Gastrocnemius medialis (tissue), 4 donors: ENCODE measurements around the gene HNRNPA3. TPM values are rescaled to one million over a fixed set of nuclear protein-coding genes. Genes with fewer than 3 reads are reported as not detected.
"Not testable (repeated sequence)": the region's sequence is repeated elsewhere in the genome, so short reads cannot be mapped to it uniquely, and the experiment has no call there.

Experiments used
- ATAC-seq, 2 donors: fragments of 150-250 bp; one replicate each; pipeline ENCODE4 v1.9.1; 2016
- DNase-seq, 2 donors: peaks; one replicate each; pipeline ENCODE4 v3.0.0-alpha.2; 2019
- H3K27ac ChIP-seq, 4 donors: fragments of 200-600 bp; sonication (generic); 1 replicate in 1 of 4; 2 replicates in 3 of 4; pipeline ENCODE4 v1.5.1; 2016 to 2018; ENCODE audit warnings: mild to moderate bottlenecking in 2 of 4, moderate library complexity in 1 of 4
- H3K27me3 ChIP-seq, 3 donors: fragments of 200-600 bp; sonication (generic) in 2 of 3; 1 replicate in 1 of 3; 2 replicates in 2 of 3; pipeline versions ENCODE4 v1.5.1 to v1.6.0; 2016 to 2019; ENCODE audit warnings: mild to moderate bottlenecking in 1 of 3, moderate library complexity in 1 of 3
- H3K36me3 ChIP-seq, 2 donors: fragments of 200-600 bp; sonication (generic) in 1 of 2; one replicate each; pipeline ENCODE4 v1.5.1; 2017 to 2018
- H3K4me1 ChIP-seq, 2 donors: fragments of 200-600 bp; sonication (generic) in 1 of 2; one replicate each; pipeline ENCODE4 v1.5.1; 2016 to 2017; ENCODE audit warnings: mild to moderate bottlenecking in 2 of 2
- H3K4me3 ChIP-seq, 4 donors: fragments of 200-600 bp; sonication (generic) in 3 of 4; 1 replicate in 1 of 4; 2 replicates in 3 of 4; pipeline ENCODE4 v1.5.1; 2016 to 2019; ENCODE audit warnings: mild to moderate bottlenecking in 2 of 4
- H3K9me3 ChIP-seq, 3 donors: fragments of 200-600 bp; sonication (generic) in 2 of 3; 1 replicate in 1 of 3; 2 replicates in 2 of 3; pipeline ENCODE4 v1.5.1; 2016 to 2019
- CTCF ChIP-seq, 5 experiments: fragments of 450-650 bp in 3 of 5; fragments of 200-600 bp in 2 of 5; sonication (generic) in 2 of 5; IDR thresholded peaks in 4 of 5; conservative IDR thresholded peaks in 1 of 5; 1 replicate in 4 of 5; 2 replicates in 1 of 5; pipeline ENCODE4 v1.5.1; 2016 to 2019; ENCODE audit warnings: antibody characterized with exemption in 5 of 5, mild to moderate bottlenecking in 3 of 5, moderate library complexity in 3 of 5
- POLR2A ChIP-seq, 2 donors: fragments of 450-650 bp; IDR thresholded peaks; one replicate each; pipeline ENCODE4 v1.6.1; 2017; ENCODE audit warnings: antibody characterized with exemption in 2 of 2, mild to moderate bottlenecking in 2 of 2, moderate library complexity in 2 of 2
- in situ Hi-C, 4 donors: fragments of 200-750 bp; cut with MboI; loops; one replicate each; pipeline versions ENCODE4 v1.15.0 to v1.8.0; 2017; ENCODE audit warnings: low sequenced_read_pairs in 4 of 4
- intact Hi-C: fragments of 100-400 bp; cut with DNase I; formaldehyde crosslinking; loops from one replicate; pipeline ENCODE4 v1.15.1; 2023; ENCODE audit warnings: low total_unique reads
- total RNA-seq, 4 donors: library from RNA; depleted of rRNA; stranded (reverse); fragments of >200 nt; gene quantifications; one replicate each; pipeline versions ENCODE4 v1.1.0 to v1.2.3, GENCODE V29; 2016

HNRNPA3 gene
- total RNA-seq, 4 donors from 2014 or later, result 16.1 to 32.2 (median 22.4) TPM

DNA sequence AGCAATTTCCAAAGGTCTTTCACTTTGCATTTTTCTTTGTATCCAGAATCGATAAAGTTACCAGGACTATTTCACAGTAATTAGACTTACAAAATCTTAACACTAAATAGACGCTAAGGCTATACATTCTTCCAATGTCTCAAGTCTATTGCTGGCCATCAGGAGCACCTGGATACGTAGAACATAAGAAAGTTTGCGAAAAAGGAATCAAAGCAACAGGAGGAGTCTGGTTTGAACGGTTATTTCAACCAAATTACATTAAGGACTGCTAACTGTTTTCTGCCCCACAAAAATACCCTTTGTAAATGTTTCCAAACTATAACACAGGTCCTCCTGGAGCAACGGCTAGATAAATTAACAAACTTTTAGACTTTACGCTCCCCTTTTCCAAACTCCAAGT is 1.4 kb upstream of the HNRNPA3 start:
- Histone ChIP-seq H3K4me1 (peaks cover 36 to 37% of the 10 kb centered on the region in 2 donors), H3K9me3 (no peaks in the 10 kb centered on the region), H3K27ac (peak overlapping the region; percentile 92 to 100 (median 96)), H3K27me3 (no peaks in the 10 kb centered on the region), H3K36me3 (peaks cover 0 to 2% of the 10 kb centered on the region in 2 donors), H3K4me3 (peak overlapping the region; percentile 54 to 92 (median 71))
- ATAC-seq, result no peak
- DNase-seq, result no peak
- intact Hi-C loops (loop anchor here (2.0 kb wide), 1 partner anchor 44 kb away; no protein-coding TSS in a partner anchor), in situ Hi-C loops (loop anchor here in 3 of 4 donors (5.0 to 10.0 kb wide), 2 partner anchors 51 to 54 kb away; partner anchors contain the start of gene NFE2L2 (in 3 of the 3))
- TF ChIP-seq CTCF (IDR thresholded peaks at IDR 0.05 in 4 of 5, conservative IDR thresholded peaks at IDR 0.05 in 1 of 5), result no peak
- no peak for TF ChIP-seq POLR2A (IDR thresholded peaks at IDR 0.05)

DNA sequence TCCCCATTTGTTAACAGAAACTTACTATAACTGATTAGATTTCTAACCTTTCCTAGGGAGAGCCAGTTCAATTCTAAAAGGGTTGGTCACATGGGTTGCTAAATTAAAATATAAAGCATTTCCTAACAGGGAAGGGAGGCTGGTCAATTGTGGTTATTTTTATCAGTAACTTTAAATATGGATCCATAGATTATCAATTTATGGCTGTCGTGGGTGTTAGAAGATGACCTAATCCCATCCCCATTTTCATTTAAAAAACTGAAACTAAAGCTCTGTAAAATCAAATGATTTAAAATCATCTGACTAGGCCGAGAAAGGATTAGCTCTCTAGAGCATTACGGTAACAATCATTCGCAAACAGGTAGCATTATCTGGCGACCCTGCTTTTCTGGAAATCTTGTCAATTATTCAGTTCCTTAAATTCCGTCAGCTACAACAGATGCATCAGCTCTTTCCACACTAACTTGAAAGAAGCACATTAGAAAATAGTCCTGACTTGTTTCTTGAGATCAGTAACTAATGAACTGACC is 953 bp upstream of the HNRNPA3 start:
- Histone ChIP-seq H3K27me3 (no peaks in the 10 kb centered on the region), H3K4me1 (peaks cover 40 to 42% of the 10 kb centered on the region in 2 donors), H3K27ac (peak overlapping the region; percentile 92 to 100 (median 96)), H3K36me3 (peaks cover 4 to 7% of the 10 kb centered on the region in 2 donors), H3K4me3 (peak overlapping the region; percentile 54 to 92 (median 71)), H3K9me3 (no peaks in the 10 kb centered on the region)
- no peak for TF ChIP-seq CTCF (IDR thresholded peaks at IDR 0.05 in 4 of 5, conservative IDR thresholded peaks at IDR 0.05 in 1 of 5)
- no peak for TF ChIP-seq POLR2A (IDR thresholded peaks at IDR 0.05)
- ATAC-seq, result no peak
- intact Hi-C loops, result loop anchor here (1.0 to 2.0 kb wide), 4 partner anchors 31 to 1209 kb away; partner anchors contain the start of gene LNPK
- in situ Hi-C loops, result loop anchor here in 3 of 4 donors (5.0 to 10.0 kb wide), 2 partner anchors 51 to 53 kb away; partner anchors contain the start of gene NFE2L2 (in 3 of the 3)
- no peak for DNase-seq

DNA sequence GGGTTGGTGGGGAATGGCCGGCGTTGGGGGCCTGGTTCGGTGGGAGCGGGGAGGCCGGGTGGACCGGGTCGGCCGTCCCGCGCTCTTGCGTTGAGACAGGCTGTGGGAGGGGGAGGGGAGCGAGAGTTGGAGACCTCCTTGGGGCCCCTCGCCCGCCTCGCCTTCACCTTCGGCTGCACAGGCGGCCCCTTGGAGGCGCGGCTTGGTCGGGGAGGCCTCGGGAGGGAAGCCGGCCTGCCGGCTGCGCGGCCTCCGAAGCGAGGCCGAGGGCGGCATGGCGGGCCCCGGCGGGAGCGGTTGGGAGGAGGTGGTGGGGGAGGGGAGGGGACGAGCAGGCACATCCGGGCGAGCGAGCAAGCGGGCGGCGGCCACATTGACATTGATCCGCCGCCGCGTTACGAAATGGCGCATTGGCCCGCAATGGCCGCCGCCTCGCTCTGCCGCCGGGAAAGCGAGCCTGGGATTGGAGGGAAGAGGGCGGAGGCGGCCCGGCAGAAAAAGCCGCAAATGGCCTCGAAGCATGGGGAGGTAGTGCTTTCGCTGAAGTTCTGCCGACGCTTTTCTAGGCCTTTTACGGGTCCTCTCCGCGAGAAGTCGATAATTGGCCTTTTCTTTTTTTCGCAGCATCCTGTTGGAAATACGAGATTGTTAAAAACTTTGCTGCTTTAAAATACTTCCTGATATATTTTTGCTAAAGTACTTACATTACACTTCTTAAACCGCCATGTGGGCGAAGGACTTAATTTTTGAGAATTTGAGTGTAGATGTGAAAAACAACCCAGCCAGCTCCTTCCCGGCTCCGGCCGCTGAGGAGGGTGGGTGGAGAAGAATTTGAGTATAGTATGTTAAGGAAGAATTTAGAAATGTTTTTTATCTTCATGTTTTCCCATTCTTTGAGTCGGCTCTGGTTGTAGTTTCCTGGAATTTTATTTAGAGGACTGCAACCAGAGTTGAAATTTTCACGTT is 580 bp downstream of the HNRNPA3 start:
- in situ Hi-C loops (loop anchor here in 3 of 4 donors (5.0 to 10.0 kb wide), 2 partner anchors 49 to 52 kb away; partner anchors contain the start of gene NFE2L2 (in 3 of the 3)), intact Hi-C loops (loop anchor here (1.0 to 2.0 kb wide), 3 partner anchors 30 to 1210 kb away; partner anchors contain the start of gene LNPK)
- Histone ChIP-seq H3K9me3 (no peaks in the 10 kb centered on the region), H3K36me3 (peaks cover 6 to 21% of the 10 kb centered on the region in 2 donors), H3K4me1 (peaks cover 49 to 52% of the 10 kb centered on the region in 2 donors), H3K27ac (peak overlapping the region; percentile 95 to 100 (median 98)), H3K27me3 (no peaks in the 10 kb centered on the region), H3K4me3 (peak overlapping the region; percentile 75 to 92 (median 82))
- DNase-seq (peak; percentile 90 to 92), ATAC-seq (peak; percentile 73)
- TF ChIP-seq POLR2A (IDR thresholded peaks at IDR 0.05) (no peak), CTCF (IDR thresholded peaks at IDR 0.05 in 4 of 5, conservative IDR thresholded peaks at IDR 0.05 in 1 of 5) (peak in 1 of 5 experiments; percentile 16)

DNA sequence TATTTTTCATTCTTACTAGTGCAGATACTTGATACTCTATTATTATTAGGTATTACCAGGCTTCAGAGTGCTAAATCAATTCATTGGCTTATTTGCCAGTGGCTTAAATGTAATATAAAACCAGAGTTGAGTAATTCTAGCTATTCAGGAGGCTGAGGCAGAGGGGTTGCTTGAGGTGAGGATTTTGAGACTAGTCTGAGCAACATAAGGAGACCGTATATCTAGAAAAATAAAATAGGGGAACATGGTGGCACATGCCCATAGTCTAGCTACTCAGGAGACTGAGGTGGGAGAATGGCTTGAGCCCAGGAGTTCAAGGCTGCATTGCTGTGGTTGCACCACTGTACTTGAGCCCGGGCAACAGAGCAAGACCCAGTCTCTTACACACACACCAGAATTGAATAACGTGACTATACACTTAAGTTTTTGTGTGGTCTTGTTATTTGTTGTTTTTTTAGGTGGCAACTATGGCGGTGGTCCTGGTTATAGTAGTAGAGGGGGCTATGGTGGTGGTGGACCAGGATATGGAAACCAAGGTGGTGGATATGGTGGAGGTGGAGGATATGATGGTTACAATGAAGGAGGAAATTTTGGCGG is 4.8 kb downstream of the HNRNPA3 start:
- peaks cover 47 to 55% of the 10 kb centered on the region in 2 donors for H3K4me1 ChIP-seq
- peaks cover 8 to 58% of the 10 kb centered on the region in 2 donors for H3K36me3 ChIP-seq
- in situ Hi-C loops, result loop anchor here in 1 of 4 donors (10.0 kb wide), 1 partner anchor 47 kb away; the partner anchor contains the start of gene NFE2L2
- TF ChIP-seq POLR2A (IDR thresholded peaks at IDR 0.05) (no peak), CTCF (IDR thresholded peaks at IDR 0.05 in 4 of 5, conservative IDR thresholded peaks at IDR 0.05 in 1 of 5) (no peak)
- ATAC-seq (no peak), DNase-seq (no peak)
- peak overlapping the region in 3 of 4 donors; percentile 6 to 95 (median 24) for H3K27ac ChIP-seq
- no peaks in the 10 kb centered on the region for H3K9me3 ChIP-seq
- no peak overlapping the region for H3K4me3 ChIP-seq
- no peaks in the 10 kb centered on the region for H3K27me3 ChIP-seq
- intact Hi-C loops, result no loop called here

GRCh38 chr2:177219787-177220186 is 7.2 kb downstream of the HNRNPA3 start:
- intact Hi-C loops, H3K27me3 ChIP-seq, H3K27ac ChIP-seq, H3K9me3 ChIP-seq, ATAC-seq, H3K4me3 ChIP-seq, DNase-seq: not testable (repeated sequence)
- H3K36me3 ChIP-seq, result peaks cover 12 to 70% of the 10 kb centered on the region in 2 donors
- in situ Hi-C loops, result loop anchor here in 1 of 4 donors (10.0 kb wide), 1 partner anchor 45 kb away; the partner anchor contains the start of gene NFE2L2
- H3K4me1 ChIP-seq, result peaks cover 36 to 43% of the 10 kb centered on the region in 2 donors
